Subcutaneous abdominal adipose tissue (tissue), 5 donors: Measurements from ENCODE around the gene FAF1.
"Not testable (repeated sequence)": the region's sequence is repeated elsewhere in the genome, so short reads cannot be mapped to it uniquely, and the experiment has no call there.

Experiments
- H3K27ac ChIP-seq: one replicate; pipeline ENCODE4 v1.7.0; 2013; ENCODE audit warnings: low read depth, mild to moderate bottlenecking, inconsistent platforms, low read length, moderate library complexity
- H3K27me3 ChIP-seq, 5 donors: one replicate each; pipeline ENCODE4 v1.7.0; 2013; ENCODE audit warnings: low read length in 5 of 5, inconsistent platforms in 1 of 5; ENCODE audit not compliant: control insufficient read depth in 5 of 5, insufficient read depth in 4 of 5
- H3K36me3 ChIP-seq, 5 donors: one replicate each; pipeline ENCODE4 v1.7.0; 2013; ENCODE audit warnings: low read length in 5 of 5; ENCODE audit not compliant: control insufficient read depth in 5 of 5, insufficient read depth in 5 of 5
- H3K4me1 ChIP-seq, 5 donors: one replicate each; pipeline ENCODE4 v1.7.0; 2013; ENCODE audit warnings: low read length in 5 of 5, mild to moderate bottlenecking in 3 of 5, moderate library complexity in 1 of 5; ENCODE audit not compliant: control insufficient read depth in 5 of 5, insufficient read depth in 5 of 5
- H3K4me3 ChIP-seq, 5 donors: one replicate each; pipeline ENCODE4 v1.7.0; 2013; ENCODE audit warnings: low read length in 5 of 5, low read depth in 1 of 5
- H3K9ac ChIP-seq, 5 donors: one replicate each; pipeline ENCODE4 v1.7.0; 2013; ENCODE audit warnings: low read length in 5 of 5, mild to moderate bottlenecking in 4 of 5, moderate library complexity in 3 of 5
- H3K9me3 ChIP-seq, 5 donors: one replicate each; pipeline ENCODE4 v1.7.0; 2013; ENCODE audit warnings: low read length in 5 of 5; ENCODE audit not compliant: control insufficient read depth in 5 of 5
- donor health status: healthy.
- donor health status: healthy.
- donor health status: healthy.
- donor health status: healthy.
- donor health status: healthy.

Gene FAF1

DNA sequence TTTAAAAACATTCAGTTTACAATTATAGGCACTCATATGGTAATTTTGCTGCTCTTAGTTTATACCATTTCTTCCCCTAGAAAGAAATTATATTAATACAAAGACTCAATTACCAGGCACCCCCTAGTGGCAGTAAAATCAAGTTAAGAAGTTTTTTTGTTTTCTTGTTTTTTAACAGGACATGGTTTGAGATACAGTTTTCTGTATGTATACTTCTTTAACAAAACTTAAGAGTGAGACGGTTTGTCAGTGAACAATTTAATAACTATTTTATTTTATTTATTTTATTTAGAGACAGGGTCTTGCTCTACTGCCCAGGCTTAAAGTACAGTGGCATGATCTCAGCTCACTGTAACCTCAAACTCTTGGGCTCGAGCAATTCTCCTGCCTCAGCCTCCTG lies 224.6 kb downstream of the FAF1 start:
- H3K36me3 ChIP-seq: peaks cover 0 to 18% (median 3%) of the 10 kb centered on the region in 5 donors
- no peaks in the 10 kb centered on the region for H3K27me3 ChIP-seq
- no peak overlapping the region for H3K4me3 ChIP-seq
- H3K9me3 ChIP-seq: no peaks in the 10 kb centered on the region
- H3K4me1 ChIP-seq: no peaks in the 10 kb centered on the region
- H3K9ac ChIP-seq: no peak overlapping the region
- no peak overlapping the region for H3K27ac ChIP-seq

DNA sequence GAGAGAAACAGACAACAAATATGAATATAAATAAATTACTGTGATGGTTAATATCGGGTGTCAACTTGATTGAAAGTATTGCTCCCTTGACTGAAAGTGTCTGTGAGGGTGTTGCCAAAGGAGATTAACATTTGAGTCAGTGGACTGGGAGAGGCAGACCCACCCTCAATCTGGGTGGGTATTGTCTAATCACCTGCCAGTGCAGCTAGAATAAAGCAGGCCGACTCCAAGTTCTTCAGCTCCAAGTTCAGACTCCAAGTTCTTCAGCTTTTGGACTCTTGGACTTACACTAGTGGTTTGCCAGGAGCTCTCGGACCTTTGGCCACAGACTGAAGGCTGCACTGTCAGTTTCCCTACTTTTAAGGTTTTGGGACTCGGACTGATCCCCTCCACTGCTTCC lies 232.5 kb downstream of the FAF1 start:
- not testable (repeated sequence) for H3K4me3 ChIP-seq, H3K36me3 ChIP-seq, H3K27ac ChIP-seq, H3K9me3 ChIP-seq, H3K9ac ChIP-seq, H3K27me3 ChIP-seq, H3K4me1 ChIP-seq

DNA sequence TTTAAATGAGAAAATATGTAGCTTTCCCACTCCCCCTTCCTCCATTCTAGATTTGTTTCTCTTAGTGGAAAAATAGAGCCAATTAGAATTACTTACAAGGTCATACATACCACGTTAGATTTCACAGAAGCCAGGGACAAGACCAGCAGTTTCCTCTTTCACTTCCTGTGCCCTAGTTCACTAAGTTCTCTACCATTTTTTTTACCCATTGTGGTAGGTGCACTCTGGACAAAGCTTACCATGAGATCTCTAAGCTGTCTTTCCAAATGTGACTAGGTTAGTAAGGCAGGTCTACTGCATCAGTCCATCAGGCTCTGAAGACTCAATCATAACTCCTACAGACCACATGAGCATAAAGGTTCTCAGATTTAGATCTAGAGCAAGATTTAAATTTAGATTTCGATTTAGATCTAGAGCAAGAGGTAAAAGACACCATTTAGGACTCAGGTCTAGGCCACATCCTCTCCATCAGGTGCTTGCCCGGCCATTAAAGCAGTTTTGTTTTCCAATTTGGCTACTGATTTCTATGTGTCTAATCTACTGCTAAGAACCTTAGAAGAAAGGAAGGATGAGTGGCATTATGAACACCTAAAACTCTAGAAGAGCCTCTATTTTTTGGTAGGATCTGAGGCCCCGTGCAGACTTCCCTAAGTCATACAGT lies 235.3 kb downstream of the FAF1 start:
- H3K9ac ChIP-seq: no peak overlapping the region
- H3K4me1 ChIP-seq: no peaks in the 10 kb centered on the region
- H3K9me3 ChIP-seq: no peaks in the 10 kb centered on the region
- no peak overlapping the region for H3K4me3 ChIP-seq
- H3K36me3 ChIP-seq: peaks cover 0 to 8% (median 4%) of the 10 kb centered on the region in 5 donors
- no peak overlapping the region for H3K27ac ChIP-seq
- H3K27me3 ChIP-seq: no peaks in the 10 kb centered on the region

DNA sequence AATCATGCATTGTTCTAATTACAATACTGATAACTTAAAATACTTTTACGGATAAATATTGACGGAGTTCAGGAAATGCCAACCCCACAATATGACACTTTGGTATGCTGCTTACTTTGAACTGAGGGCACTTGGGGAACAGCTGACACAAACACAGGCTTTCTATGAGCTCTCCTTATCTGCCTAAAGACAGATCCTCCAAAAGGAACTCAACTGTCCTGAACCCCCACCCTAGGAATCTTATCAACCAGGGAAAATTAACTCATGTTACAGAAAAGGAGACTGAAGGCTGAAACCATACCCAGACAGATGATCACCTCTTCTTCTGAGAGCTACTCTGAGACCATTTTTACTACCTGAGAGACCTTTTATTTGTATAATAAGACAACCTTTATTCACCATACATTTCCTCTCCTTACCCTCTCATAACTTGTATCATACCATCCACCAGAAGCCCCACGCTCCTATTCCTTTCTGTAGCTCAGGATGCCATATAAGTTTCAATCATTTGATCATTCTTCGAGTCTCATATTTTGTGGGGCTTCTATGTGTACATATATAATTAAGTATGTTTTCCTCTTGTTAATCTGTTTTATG lies 239.5 kb downstream of the FAF1 start:
- peaks cover 0 to 12% (median 5%) of the 10 kb centered on the region in 5 donors for H3K36me3 ChIP-seq
- no peaks in the 10 kb centered on the region for H3K4me1 ChIP-seq
- no peaks in the 10 kb centered on the region for H3K9me3 ChIP-seq
- H3K27me3 ChIP-seq: no peaks in the 10 kb centered on the region
- H3K4me3 ChIP-seq: no peak overlapping the region
- no peak overlapping the region for H3K9ac ChIP-seq
- no peak overlapping the region for H3K27ac ChIP-seq

DNA sequence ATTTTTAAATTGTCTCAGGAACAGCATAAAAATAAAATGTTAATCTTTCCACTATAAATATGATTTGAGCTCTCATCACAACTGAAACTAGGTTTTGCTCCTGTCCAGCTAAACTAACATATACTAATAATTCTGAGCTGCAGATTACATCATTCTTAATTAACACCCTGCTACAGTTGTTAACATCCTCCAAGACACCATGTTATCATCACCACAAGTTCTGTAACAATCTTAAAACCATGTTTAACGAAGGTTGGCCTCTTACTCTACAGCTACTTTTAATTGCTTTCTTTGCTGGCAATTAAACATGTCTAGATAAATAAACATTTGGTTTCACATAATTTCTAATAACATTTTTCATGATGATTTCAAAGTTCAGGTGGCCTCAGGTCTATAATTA lies 240.9 kb downstream of the FAF1 start:
- H3K36me3 ChIP-seq: peaks cover 0 to 7% (median 5%) of the 10 kb centered on the region in 5 donors
- H3K4me3 ChIP-seq: no peak overlapping the region
- H3K27me3 ChIP-seq: no peaks in the 10 kb centered on the region
- no peak overlapping the region for H3K9ac ChIP-seq
- H3K27ac ChIP-seq: no peak overlapping the region
- no peaks in the 10 kb centered on the region for H3K9me3 ChIP-seq
- H3K4me1 ChIP-seq: no peaks in the 10 kb centered on the region

DNA sequence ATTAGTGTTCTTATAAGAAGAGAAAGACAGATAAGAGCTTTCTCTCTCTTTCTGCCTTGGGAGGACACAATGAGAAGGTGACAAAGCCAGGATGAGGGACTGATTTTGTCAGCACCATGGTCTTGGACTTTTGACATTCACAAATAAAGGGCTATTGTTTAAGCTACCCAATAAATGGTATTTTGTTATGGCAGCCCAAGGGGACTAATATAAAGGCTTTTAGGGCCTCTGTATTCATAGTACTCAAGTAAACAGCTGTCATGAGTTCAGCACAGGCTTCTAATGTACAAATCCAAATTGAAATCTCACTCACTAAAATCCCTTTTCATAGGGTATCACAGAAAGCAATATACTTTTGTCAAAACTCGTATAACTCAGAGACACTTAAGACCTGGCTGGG lies 242.7 kb downstream of the FAF1 start:
- H3K27me3 ChIP-seq: no peaks in the 10 kb centered on the region
- no peak overlapping the region for H3K27ac ChIP-seq
- H3K4me3 ChIP-seq: no peak overlapping the region
- no peaks in the 10 kb centered on the region for H3K4me1 ChIP-seq
- H3K36me3 ChIP-seq: peaks cover 0 to 6% (median 5%) of the 10 kb centered on the region in 5 donors
- H3K9ac ChIP-seq: no peak overlapping the region
- H3K9me3 ChIP-seq: no peaks in the 10 kb centered on the region

DNA sequence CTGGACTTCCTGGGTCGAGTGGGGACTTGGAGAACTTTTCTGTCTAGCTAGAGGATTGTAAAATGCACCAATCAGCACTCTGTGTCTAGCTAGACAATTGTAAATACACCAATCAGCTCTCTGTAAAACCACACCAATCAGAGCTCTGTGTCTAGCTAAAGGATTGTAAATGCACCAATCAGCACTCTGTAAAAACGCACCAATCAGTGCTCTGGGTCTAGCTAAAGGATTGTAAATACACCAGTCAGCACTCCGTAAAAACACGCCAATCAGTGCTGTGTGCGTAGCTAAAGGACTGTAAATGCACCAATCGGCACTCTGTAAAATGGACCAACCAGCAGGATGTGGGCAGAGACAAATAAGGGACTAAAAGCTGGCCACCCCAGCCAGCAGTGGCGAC lies 243.6 kb downstream of the FAF1 start:
- not testable (repeated sequence) for H3K36me3 ChIP-seq, H3K4me1 ChIP-seq, H3K27ac ChIP-seq, H3K9me3 ChIP-seq, H3K9ac ChIP-seq, H3K27me3 ChIP-seq, H3K4me3 ChIP-seq

DNA sequence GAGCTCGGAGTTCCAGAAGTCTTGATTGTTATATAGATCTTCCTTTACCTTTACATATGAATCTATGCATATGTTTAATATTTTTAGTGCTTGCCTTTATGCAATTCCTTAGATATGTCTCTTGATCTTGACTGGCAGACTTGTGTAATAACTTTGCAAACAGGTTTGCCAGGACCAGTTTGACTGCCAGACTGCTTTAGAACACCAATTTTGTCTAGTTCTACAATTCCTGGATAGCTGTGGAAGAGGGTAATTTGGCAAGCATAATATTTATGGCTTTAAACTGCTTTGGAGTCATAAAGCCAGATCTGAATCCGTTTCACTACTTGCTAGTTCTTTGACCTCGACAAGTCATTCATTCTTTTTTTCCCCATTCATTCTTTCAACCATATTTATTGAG lies 250.0 kb downstream of the FAF1 start:
- H3K36me3 ChIP-seq: no peaks in the 10 kb centered on the region
- H3K27me3 ChIP-seq: no peaks in the 10 kb centered on the region
- H3K27ac ChIP-seq: no peak overlapping the region
- H3K4me1 ChIP-seq: no peaks in the 10 kb centered on the region
- no peak overlapping the region for H3K9ac ChIP-seq
- H3K4me3 ChIP-seq: no peak overlapping the region
- H3K9me3 ChIP-seq: no peaks in the 10 kb centered on the region

DNA sequence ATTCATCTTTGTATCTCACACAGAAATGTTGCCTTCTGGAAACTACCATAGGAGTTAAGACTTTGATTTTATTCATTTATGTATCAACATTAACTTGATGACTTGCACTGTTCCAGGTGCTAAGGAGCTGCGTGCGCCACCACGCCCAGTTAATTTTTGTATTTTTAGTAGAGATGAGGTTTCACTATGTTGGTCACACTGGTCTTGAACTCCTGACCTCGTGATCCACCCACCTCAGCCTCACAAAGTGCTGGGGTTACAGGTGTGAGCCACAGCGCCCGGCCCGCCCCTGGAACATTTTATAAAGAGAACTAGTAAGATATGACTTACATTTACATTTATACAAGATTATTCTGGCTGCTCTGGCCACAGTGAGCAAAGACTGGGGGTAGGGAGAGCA lies 252.2 kb downstream of the FAF1 start:
- H3K4me1 ChIP-seq: no peaks in the 10 kb centered on the region
- H3K9ac ChIP-seq: no peak overlapping the region
- no peak overlapping the region for H3K27ac ChIP-seq
- no peaks in the 10 kb centered on the region for H3K9me3 ChIP-seq
- H3K36me3 ChIP-seq: no peaks in the 10 kb centered on the region
- no peaks in the 10 kb centered on the region for H3K27me3 ChIP-seq
- no peak overlapping the region for H3K4me3 ChIP-seq

DNA sequence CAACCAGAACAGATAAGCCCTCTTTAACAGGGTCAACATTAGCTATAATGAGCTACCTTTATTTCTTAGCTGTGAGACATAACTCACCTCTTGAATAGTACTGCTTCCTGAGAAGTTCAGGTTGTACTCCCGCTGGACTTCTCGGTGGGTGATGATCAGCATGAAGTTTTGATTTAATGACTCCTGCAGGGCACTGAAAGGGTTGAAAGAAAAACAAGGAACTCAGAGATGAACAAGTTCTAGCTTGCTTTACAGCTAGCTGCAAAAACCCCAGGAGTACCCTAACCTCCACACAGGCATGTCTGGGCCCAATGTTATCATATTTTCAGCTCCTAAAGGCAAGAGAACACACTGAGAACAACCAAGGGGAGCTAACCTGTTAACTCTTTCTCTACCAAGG lies 254.4 kb downstream of the FAF1 start:
- H3K9ac ChIP-seq: no peak overlapping the region
- no peak overlapping the region for H3K4me3 ChIP-seq
- H3K9me3 ChIP-seq: no peaks in the 10 kb centered on the region
- H3K36me3 ChIP-seq: no peaks in the 10 kb centered on the region
- no peaks in the 10 kb centered on the region for H3K4me1 ChIP-seq
- H3K27ac ChIP-seq: no peak overlapping the region
- H3K27me3 ChIP-seq: no peaks in the 10 kb centered on the region
